OCI-LY3 (cell line): ENCODE measurements around the gene ZNF555.

ENCODE experiments used
- EZH2phosphoT487 ChIP-seq: fragments of 200-600 bp; shearing (Covaris generic); IDR thresholded peaks from 2 replicates; pipeline ENCODE4 v1.6.1; 2018; ENCODE audit warnings: antibody characterized with exemption, mixed run types, low read depth
- TF ChIP-seq, protein P1 (sequence below): fragments of 200-600, 300-600 bp; sonication (generic); IDR thresholded peaks from 2 replicates; pipeline ENCODE4 v1.5.1; 2014; ENCODE audit warnings: antibody characterized with exemption, low read length, low read depth

- TF ChIP-seq, protein P1, sequence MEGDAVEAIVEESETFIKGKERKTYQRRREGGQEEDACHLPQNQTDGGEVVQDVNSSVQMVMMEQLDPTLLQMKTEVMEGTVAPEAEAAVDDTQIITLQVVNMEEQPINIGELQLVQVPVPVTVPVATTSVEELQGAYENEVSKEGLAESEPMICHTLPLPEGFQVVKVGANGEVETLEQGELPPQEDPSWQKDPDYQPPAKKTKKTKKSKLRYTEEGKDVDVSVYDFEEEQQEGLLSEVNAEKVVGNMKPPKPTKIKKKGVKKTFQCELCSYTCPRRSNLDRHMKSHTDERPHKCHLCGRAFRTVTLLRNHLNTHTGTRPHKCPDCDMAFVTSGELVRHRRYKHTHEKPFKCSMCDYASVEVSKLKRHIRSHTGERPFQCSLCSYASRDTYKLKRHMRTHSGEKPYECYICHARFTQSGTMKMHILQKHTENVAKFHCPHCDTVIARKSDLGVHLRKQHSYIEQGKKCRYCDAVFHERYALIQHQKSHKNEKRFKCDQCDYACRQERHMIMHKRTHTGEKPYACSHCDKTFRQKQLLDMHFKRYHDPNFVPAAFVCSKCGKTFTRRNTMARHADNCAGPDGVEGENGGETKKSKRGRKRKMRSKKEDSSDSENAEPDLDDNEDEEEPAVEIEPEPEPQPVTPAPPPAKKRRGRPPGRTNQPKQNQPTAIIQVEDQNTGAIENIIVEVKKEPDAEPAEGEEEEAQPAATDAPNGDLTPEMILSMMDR = no peak
- TF ChIP-seq EZH2phosphoT487 = no peak
These were observed 9.1 kb downstream of the ZNF555 start for GRCh38 chr19:2850256-2850925.
